GM10847 (cell line): ENCODE measurements around the gene PLPPR2.
A peak's percentile ranks its signal among the peaks of the same experiment; 100 is the strongest.

ENCODE experiments used
- POLR2A ChIP-seq: IDR thresholded peaks from 2 replicates; pipeline ENCODE4 v1.6.1; 2011; ENCODE audit not compliant: insufficient read length; ENCODE audit errors: extremely low read depth

PLPPR2 gene, protein sequence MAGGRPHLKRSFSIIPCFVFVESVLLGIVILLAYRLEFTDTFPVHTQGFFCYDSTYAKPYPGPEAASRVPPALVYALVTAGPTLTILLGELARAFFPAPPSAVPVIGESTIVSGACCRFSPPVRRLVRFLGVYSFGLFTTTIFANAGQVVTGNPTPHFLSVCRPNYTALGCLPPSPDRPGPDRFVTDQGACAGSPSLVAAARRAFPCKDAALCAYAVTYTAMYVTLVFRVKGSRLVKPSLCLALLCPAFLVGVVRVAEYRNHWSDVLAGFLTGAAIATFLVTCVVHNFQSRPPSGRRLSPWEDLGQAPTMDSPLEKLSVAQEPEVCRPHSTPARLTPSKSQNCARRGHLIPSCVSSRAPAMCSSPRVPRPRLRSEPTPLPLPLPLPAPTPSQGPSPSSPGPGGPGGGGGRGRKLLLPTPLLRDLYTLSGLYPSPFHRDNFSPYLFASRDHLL

DNA sequence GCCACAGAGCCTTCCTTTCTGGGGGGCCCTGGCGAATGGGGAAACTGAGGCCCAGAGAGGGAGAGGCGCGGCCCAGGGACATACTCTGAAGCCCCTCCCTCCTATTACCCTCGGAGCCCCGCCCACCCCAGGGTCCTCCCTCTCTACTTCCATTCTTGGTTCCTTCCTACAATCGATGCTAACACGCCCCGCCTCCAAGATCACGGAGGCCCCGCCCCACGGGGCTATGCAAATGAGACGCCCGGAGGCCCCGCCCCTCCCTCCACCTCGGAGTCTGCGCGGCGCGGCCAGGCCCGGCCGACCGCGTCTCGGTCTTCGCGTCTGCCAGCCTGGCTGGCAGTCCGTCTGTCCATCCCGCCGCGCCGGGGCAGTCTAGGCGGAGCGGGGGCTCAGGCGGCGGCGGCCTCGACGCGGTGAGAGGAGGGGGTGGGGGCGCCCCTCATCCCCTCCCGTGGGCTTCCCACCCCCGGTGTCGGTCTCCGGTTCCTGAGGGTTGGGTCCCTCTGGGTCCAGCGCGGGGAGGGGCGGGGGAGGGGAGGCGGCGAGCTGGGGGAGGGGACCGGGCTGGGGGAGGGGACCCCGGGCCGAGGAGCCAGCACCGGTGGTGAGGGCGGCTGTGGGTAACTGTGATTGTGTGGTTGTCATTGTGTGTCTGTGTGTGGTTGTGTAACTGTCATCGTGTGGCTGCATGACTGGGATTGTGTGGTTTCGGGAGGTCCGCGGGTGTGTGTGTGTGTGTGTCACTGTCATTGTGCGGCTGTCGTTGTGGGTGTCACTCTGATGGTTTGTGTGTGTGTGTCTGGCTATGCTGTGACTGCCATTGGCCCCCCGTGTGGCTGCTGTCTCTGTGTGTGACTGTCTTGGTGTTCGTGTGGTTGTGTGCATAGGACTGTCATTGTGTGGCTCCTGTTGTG lies at the start of gene PLPPR2:
PLPPR2 (plus strand) TSS at position 273 of the 914 bp plus-strand sequence. CDS start 2,242 bp downstream, outside the sequence.
- peak; percentile 13 for TF ChIP-seq POLR2A

GRCh38 chr19:11306337-11306736 lies 48.9 kb upstream of the PLPPR2 start:
- no peak for TF ChIP-seq POLR2A

DNA sequence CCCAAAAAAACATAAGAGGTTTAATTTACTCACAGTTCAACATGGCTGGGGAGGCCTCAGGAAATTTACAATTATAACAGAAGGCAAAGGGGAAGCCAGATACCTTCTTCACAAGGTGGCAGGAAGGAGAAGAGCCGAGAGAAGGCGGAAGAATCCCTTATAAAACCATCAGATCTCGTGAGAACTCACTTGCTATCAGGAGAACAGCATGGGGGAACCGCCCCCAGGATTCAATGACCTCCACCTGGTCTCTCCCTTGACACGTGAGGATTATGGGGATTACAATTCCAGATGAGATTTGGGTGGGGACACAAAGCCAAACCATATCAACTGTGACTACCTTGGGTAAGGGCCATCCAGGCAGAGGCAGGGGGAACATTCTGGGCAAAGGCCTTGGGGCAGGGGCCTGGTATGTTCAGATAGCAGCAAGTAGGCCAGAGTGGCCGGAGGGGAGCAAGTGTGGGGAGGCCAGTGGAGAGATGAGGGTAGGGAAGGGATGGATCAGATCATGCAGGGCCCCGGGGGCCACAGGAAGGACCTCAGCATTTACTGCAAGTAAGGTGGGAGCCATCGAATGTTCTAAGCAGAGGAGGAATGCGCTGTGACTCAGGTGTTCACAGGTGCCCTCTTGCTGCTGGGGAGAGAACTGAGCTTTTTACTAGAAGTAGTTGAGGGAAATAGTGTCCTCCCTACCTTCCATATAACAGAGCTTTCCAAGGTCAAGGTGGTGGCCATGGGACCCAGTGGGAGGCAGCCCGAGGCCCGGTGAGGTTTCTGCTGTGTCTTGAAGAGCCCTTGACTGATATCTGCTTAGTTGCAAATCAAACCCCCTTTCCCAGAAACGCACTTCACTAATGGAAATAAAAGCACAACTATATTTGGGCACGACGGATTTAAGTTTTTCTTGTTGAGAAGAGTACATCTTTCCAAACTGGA lies 33.8 kb upstream of the PLPPR2 start:
- no peak for TF ChIP-seq POLR2A

DNA sequence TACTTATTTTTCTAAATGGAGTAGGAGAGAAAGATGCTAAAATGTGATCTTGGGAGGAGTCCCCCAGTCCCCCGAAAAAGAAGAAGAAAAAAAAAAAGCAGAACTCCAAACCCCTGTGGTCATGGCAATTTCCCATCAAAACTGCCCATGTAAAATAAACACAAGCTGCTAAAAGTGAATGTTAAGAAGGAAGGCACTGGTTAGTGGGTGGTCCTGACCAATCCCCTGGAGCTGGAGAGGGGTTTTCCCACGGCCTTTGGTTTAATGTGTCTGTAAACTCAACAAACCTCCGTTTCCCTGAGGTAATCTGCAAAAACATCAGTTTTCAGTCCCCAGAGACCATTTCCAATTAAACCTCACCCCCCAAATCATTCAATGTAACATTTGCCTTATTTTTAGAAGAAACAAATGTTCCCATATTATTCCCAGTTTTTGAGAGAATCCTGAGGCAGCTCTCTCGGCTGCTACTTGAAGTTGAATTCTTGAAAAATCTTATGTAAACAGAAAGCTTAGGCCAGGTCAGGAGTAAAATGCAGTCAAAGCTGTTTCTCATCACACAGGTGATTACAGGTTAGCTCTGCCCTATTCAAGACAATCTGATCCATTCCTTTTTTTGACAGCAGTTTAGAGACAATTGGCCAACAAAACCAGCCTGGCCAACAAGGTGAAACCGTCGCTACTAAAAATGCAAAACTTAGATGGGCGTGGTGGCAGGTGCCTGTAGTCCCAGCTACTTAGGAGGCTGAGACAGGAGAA lies 32.8 kb upstream of the PLPPR2 start:
- no peak for TF ChIP-seq POLR2A

GRCh38 chr19:11323601-11324078 lies 31.6 kb upstream of the PLPPR2 start:
- TF ChIP-seq POLR2A, result no peak

DNA sequence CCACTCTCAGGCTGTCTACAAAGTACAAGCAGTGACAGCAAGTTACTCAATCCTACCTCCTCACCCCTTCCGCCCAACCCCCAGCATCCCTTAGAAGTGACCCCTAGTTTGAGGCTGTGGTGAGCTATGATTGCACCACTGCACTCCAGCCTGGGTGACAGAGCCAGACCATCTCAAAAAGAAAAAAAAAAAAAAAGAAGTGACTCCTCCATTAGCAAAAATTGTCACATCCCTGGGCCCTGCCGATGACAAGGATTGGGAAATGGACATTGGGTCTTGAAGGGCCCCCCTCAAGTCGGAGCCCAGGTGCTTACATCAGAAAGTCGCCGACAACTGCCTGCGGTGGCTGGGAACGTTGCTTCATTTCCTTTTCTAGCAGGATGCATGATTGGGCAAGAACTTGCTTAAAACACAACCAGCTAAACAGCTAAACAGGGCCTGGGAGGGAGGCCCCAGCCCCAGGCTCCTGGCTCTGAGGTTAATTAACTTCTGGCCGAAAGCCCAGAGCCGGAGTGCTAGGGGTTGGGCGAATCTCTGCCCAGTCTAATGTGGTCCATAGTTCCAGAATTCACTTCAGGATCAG lies 31.1 kb upstream of the PLPPR2 start:
- no peak for TF ChIP-seq POLR2A

DNA sequence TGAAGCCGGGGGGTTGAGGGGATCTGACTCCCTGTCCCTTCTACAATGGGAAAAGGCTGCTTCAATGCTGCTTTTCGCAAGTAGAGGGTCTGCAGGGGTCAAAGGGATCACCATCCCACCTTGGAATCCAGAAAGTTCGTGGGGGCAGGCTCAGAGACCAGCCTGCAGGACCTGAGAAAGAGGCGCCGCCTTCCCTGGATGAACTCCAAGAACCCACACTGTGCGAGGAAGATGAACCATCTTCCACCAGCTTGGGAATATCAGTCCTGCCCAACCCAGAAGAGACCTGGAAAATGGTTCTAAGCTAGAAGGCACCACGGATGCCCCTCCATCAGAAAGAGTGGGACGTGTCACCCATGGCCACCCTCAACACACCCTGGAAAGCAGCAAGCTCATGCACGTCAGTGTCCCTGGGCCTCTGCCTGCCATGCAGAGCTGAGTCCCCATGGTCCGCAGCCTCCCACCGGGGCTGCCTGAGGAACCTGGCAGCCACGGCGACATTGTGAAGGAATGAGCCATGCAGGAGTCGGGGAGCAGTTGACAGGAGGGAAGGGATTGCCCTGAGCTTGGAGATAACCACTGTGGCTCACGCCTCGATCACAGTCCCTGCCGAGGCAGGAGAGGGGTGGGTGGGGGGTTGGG lies 30.4 kb upstream of the PLPPR2 start:
- no peak for TF ChIP-seq POLR2A

DNA sequence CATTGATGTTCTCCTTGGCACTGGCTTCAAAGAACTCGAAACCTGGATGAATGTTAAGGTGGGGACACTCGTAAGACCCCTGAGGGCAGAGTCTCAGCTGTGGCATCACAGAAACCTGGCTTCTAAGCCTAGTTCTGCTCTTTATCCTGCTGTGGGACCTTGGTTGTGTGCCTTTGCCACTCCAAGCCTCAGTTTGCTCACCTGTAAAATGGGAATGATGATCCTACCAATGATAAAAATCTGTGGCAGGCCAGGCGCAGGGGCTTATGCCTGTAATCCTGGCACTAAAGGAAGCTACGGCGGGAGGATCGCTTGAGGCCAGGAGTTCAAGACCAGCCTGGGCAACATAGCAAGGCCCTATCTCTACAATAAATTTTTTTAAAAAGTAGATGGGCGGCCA lies 29.7 kb upstream of the PLPPR2 start:
- no peak for TF ChIP-seq POLR2A

GRCh38 chr19:11330127-11330526 lies 25.1 kb upstream of the PLPPR2 start:
- TF ChIP-seq POLR2A, result no peak

- TF ChIP-seq POLR2A, result no peak
These were observed 23.7 kb upstream of the PLPPR2 start for GRCh38 chr19:11331502-11331901.

DNA sequence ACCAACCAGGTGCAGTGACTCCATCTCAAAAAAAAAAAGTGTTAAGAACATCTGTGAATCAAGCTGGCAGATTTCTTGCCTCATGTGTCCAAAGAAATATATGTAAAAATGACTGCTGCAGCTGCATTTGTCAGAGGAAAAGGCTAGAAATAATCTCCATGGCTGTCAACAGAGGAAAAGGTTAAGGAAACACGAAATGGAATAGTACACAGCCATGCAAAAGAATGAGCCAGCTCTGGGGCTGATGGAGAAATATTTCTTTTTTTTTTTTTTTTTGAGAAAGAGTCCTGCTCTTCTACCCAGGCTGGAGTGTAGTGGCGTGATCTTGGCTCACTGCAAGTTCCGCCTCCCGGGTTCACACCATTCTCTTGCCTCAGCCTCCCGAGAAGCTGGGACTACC lies 22.4 kb upstream of the PLPPR2 start:
- no peak for TF ChIP-seq POLR2A

DNA sequence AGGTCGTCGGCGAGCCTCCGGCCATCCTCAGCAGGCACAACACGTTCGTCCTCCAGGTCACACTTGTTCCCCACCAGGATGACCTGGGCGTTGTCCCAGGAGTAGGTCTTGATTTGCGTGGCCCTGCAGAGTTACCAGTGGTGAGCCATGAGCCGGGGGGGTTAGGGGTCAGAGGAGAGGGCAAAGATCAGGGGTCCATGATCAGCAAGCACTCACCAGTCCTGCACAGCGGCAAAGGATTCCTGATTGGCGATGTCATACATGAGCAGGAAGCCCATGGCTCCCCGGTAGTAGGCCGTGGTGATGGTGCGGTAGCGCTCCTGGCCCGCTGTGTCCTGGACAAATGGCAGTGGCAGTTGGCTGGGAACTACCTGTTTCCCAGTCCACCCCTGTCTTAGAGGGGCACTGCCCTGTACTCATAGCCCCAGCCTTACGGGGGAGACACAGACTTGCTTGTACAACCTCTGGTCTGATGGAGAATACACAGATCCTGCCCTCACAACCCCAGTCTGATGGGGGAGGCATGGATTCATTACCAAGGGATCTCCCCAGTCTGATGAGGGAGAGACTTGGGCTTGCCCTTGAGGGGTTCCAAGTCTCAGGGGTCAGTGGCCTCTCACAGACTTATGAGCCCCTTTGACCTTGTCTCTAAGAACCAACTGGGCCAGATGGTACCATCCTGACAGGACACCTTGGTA lies 19.6 kb upstream of the PLPPR2 start:
- TF ChIP-seq POLR2A, result no peak

- no peak for TF ChIP-seq POLR2A
These were observed 18.2 kb upstream of the PLPPR2 start for GRCh38 chr19:11337080-11337479.

GRCh38 chr19:11338121-11338520 lies 17.1 kb upstream of the PLPPR2 start:
- TF ChIP-seq POLR2A, result no peak
